ENCODE results near the gene SOX21. TPM values are rescaled to one million over a fixed set of nuclear protein-coding genes. Genes with fewer than 3 reads are reported as not detected.

Gene SOX21
- total and polyA plus RNA-seq, 7 donors = 0.60 TPM; not detected in 6

GRCh38 chr13:94672400-94672799 lies 39.9 kb downstream of the SOX21 start:
- DNase-seq = no peak
- intact Hi-C loops (cut with DNase I) = no loop called here
- TF ChIP-seq EP300 (IDR thresholded peaks at IDR 0.05) (no peak), POLR2AphosphoS5 (IDR thresholded peaks at IDR 0.05) (no peak), POLR2A (IDR thresholded peaks at IDR 0.05) (no peak), CTCF (IDR thresholded peaks at IDR 0.05) (no peak)
- Histone ChIP-seq H3K4me1 (no peaks in the 10 kb centered on the region), H3K9me3 (no peaks in the 10 kb centered on the region), H3K27ac (no peak overlapping the region), H3K36me3 (no peaks in the 10 kb centered on the region), H3K27me3 (no peaks in the 10 kb centered on the region), H3K4me3 (no peak overlapping the region)
- 70 to 79% methylated on average over 2 of the region's 2 CpGs for WGBS, 2 donors

- WGBS, 2 donors = 68 to 85% methylated on average over 2 of the region's 2 CpGs
- H3K4me3 ChIP-seq = no peak overlapping the region
- no peak overlapping the region for H3K27ac ChIP-seq
- no peaks in the 10 kb centered on the region for H3K27me3 ChIP-seq
- no peak for TF ChIP-seq CTCF (IDR thresholded peaks at IDR 0.05)
- no peak for DNase-seq
- H3K9me3 ChIP-seq = no peaks in the 10 kb centered on the region
- intact Hi-C loops (cut with DNase I) = no loop called here
- no peaks in the 10 kb centered on the region for H3K4me1 ChIP-seq
- H3K36me3 ChIP-seq = no peaks in the 10 kb centered on the region
Measured at GRCh38 chr13:94667190-94667589, 45.2 kb downstream of the SOX21 start.

- no peaks in the 10 kb centered on the region for H3K27me3 ChIP-seq
- no peaks in the 10 kb centered on the region for H3K9me3 ChIP-seq
- H3K4me3 ChIP-seq = no peak overlapping the region
- DNase-seq = no peak
- intact Hi-C loops (cut with DNase I) = no loop called here
- WGBS, 2 donors = 92 to 94% methylated on average over 7 of the region's 7 CpGs
- no peak overlapping the region for H3K27ac ChIP-seq
- H3K36me3 ChIP-seq = no peaks in the 10 kb centered on the region
- H3K4me1 ChIP-seq = no peaks in the 10 kb centered on the region
- TF ChIP-seq EP300 (IDR thresholded peaks at IDR 0.05) = no peak
- TF ChIP-seq POLR2AphosphoS5 (IDR thresholded peaks at IDR 0.05) = no peak
- TF ChIP-seq CTCF (IDR thresholded peaks at IDR 0.05) = no peak
- TF ChIP-seq POLR2A (IDR thresholded peaks at IDR 0.05) = no peak
Measured at GRCh38 chr13:94666065-94666464, 46.3 kb downstream of the SOX21 start.

- Histone ChIP-seq H3K4me3 (no peak overlapping the region), H3K27ac (no peak overlapping the region), H3K4me1 (no peaks in the 10 kb centered on the region), H3K27me3 (no peaks in the 10 kb centered on the region), H3K9me3 (no peaks in the 10 kb centered on the region), H3K36me3 (no peaks in the 10 kb centered on the region)
- WGBS, 2 donors = 68 to 75% methylated on average over 7 of the region's 7 CpGs
- no peak for DNase-seq
- intact Hi-C loops (cut with DNase I) = no loop called here
- no peak for TF ChIP-seq EP300 (IDR thresholded peaks at IDR 0.05)
- TF ChIP-seq POLR2A (IDR thresholded peaks at IDR 0.05) = no peak
- TF ChIP-seq CTCF (IDR thresholded peaks at IDR 0.05) = no peak
- no peak for TF ChIP-seq POLR2AphosphoS5 (IDR thresholded peaks at IDR 0.05)
Measured at GRCh38 chr13:94664889-94665288, 47.5 kb downstream of the SOX21 start.

GRCh38 chr13:94662274-94662945 lies 49.9 kb downstream of the SOX21 start:
- no peaks in the 10 kb centered on the region for H3K27me3 ChIP-seq
- intact Hi-C loops (cut with DNase I) = no loop called here

More at GRCh38 chr13:94662274-94662945, 49.9 kb downstream of the SOX21 start:
- WGBS, 2 donors = 10 to 19% methylated on average over 12 of the region's 12 CpGs
- H3K9me3 ChIP-seq = no peaks in the 10 kb centered on the region
- no peak overlapping the region for H3K4me3 ChIP-seq
- no peaks in the 10 kb centered on the region for H3K36me3 ChIP-seq
- H3K27ac ChIP-seq = no peak overlapping the region
- no peaks in the 10 kb centered on the region for H3K4me1 ChIP-seq
- no peak for DNase-seq
- TF ChIP-seq CTCF (IDR thresholded peaks at IDR 0.05) (no peak), POLR2AphosphoS5 (IDR thresholded peaks at IDR 0.05) (no peak), EP300 (IDR thresholded peaks at IDR 0.05) (no peak), POLR2A (IDR thresholded peaks at IDR 0.05) (no peak)

Measured in sigmoid colon (tissue), 7 donors.